ENCODE data around the gene CELF2. TPM values are rescaled to one million over a fixed set of nuclear protein-coding genes. Genes with fewer than 3 reads are reported as not detected.

Gene CELF2
- total and polyA plus RNA-seq, 2 of the 4 experiments (the other 2 are of a cell fraction): 3.5 to 6.6 TPM

DNA sequence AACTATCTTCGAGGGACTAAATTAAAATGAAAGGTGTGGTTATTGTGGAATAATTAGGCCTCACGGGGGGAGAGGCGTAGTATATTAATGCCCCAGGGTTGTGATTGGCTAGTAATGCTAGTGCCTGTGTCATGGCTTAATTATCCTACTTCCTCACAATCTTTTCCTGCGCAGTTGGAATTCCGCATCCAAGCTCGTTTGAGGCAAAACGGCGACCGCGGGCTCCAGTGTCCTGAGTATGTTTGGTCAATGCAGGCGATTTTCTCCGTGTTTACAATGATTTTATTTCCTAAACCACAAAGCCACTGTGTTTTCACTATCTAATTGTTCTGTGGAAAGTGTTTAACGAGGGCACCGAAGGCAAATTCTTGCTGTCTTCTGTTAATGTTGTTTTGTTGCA, 282.9 kb downstream of the CELF2 start:
- no peak overlapping the region for H3K4me3 ChIP-seq (ENCODE audit: insufficient read depth, low read depth, low read length)
- no peak overlapping the region for H2BK5ac ChIP-seq (ENCODE audit: low read depth, low read length, poor library complexity, severe bottlenecking)
- H3K36me3 ChIP-seq (ENCODE audit: control insufficient read depth, insufficient read depth, low read length): no peaks in the 10 kb centered on the region
- H2BK15ac ChIP-seq (ENCODE audit: low read depth, low read length): no peak overlapping the region
- H2AK5ac ChIP-seq (ENCODE audit: low read depth, low read length): no peak overlapping the region
- no peaks in the 10 kb centered on the region for H3K79me1 ChIP-seq (ENCODE audit: low read depth in 1 of 2, low read length in 2 of 2)
- DNase-seq: no peak
- H3K14ac ChIP-seq (replicated peaks; ENCODE audit: low read depth, low read length): no peak overlapping the region
- ChIA-PET CTCF (no interaction called here), POLR2A (ENCODE audit: unreplicated experiment) (no interaction called here)
- H3K9me1 ChIP-seq (ENCODE audit: insufficient read depth, low read length): no peaks in the 10 kb centered on the region
- dilution Hi-C loops (cut with HindIII; ENCODE audit: low sequenced_read_pairs, unreplicated experiment): no loop called here
- no peak overlapping the region for H2AK9ac ChIP-seq (replicated peaks; ENCODE audit: low read depth, low read length, poor library complexity)
- TF ChIP-seq RFX5 (IDR thresholded peaks at IDR 0.05; ENCODE audit: low read depth, low read length) (no peak), CHD1 (IDR thresholded peaks at IDR 0.05; ENCODE audit: low read depth, low read length) (no peak), POLR2A (IDR thresholded peaks at IDR 0.05; ENCODE audit: low read depth, low read length) (no peak), MXI1 (IDR thresholded peaks at IDR 0.05; ENCODE audit: borderline replicate concordance, low read depth, low read length) (no peak)
- no peak overlapping the region for H3K27ac ChIP-seq (ENCODE audit: insufficient read depth, low read length)
- no peak overlapping the region for H2BK120ac ChIP-seq (ENCODE audit: low read depth, low read length)
- ATAC-seq (ENCODE audit: low read depth): no peak
- no peak overlapping the region for H3K23ac ChIP-seq (ENCODE audit: low read depth, low read length)
- in situ Hi-C loops (cut with MboI; ENCODE audit: low sequenced_read_pairs): no loop called here
- H4K91ac ChIP-seq (ENCODE audit: insufficient read depth, low read depth, low read length): no peak overlapping the region
- no peaks in the 10 kb centered on the region for H3K27me3 ChIP-seq (ENCODE audit: control insufficient read depth, insufficient read depth, low read length)
- no peaks in the 10 kb centered on the region for H4K20me1 ChIP-seq (ENCODE audit: insufficient read depth, low read length)
- no peak overlapping the region for H3K18ac ChIP-seq (ENCODE audit: low read depth, low read length)
- intact Hi-C loops (cut with micrococcal nuclease): no loop called here
- H3K4ac ChIP-seq (ENCODE audit: low read depth, low read length): no peak overlapping the region
- no peak overlapping the region for H3K9ac ChIP-seq (ENCODE audit: low read depth, low read length)
- no CpG with 5 or more reads among the region's 14 CpGs for WGBS, 2 experiments (ENCODE audit: extremely low coverage in 2 of 2, insufficient read length in 1 of 2)
- no peak overlapping the region for H2BK20ac ChIP-seq (ENCODE audit: low read depth, low read length)
- no peak overlapping the region for H2AFZ ChIP-seq (replicated peaks; ENCODE audit: low read length, poor library complexity)
- H4K5ac ChIP-seq (ENCODE audit: low read depth, low read length): no peak overlapping the region
- BruUV-seq (replicated peaks): no TSS peak
- H3K4me1 ChIP-seq (ENCODE audit: control insufficient read depth, insufficient read depth, low read length): no peaks in the 10 kb centered on the region
- no peak overlapping the region for H3K4me2 ChIP-seq (ENCODE audit: low read depth, low read length)
- H3K9me3 ChIP-seq (ENCODE audit: control insufficient read depth, insufficient read depth, low read length): no peaks in the 10 kb centered on the region; the same call in 1 of the 2 replicates
- H3K56ac ChIP-seq (ENCODE audit: extremely low read depth, insufficient read depth, low read length): no peak overlapping the region
- H4K8ac ChIP-seq (ENCODE audit: low read depth in 2 of 2, low read length in 2 of 2): no peak overlapping the region
